ENCODE results near the gene SFPQ. TPM values are rescaled to one million over a fixed set of nuclear protein-coding genes. Genes with fewer than 3 reads are reported as not detected.

The SFPQ gene
- total RNA-seq, 1 donor from 2014 or later = 81.0 TPM

DNA sequence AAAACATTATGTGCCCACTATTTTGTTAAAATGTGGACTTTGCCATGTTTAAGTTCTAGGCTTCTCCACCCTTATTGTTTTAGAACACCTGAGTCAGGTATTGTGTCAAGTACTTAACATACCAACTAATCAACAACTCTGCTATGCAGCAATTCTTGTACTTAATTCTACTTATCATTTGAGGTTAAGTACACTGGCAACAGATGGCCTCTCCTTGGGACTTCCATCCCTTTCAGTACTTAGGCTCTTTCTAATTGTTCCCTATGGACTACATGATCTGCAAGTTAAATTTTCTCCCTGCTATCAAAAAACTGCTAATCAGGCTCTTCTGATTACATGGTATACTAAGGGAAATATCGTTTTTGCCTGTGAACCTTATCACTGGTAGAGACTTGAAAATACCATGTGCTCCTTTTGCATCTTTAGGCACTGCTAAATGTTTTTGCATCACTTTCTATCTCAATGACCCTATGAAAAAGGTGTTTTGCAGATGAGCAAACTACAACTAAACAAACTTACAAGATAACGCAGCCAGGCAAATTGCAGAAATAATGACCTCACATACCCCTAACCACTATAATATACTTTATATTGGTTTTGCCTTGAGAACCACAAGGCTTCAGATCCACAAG is 18.9 kb downstream of the SFPQ start:
- no peaks in the 10 kb centered on the region for H3K27me3 ChIP-seq (ENCODE audit: low read depth)
- intact Hi-C loops (cut with micrococcal nuclease) = no loop called here
- no peak overlapping the region for H3K27ac ChIP-seq (replicated peaks)
- peaks cover 48% of the 10 kb centered on the region for H3K36me3 ChIP-seq
- H3K4me1 ChIP-seq = peaks cover 10% of the 10 kb centered on the region
- no peaks in the 10 kb centered on the region for H3K9me3 ChIP-seq (replicated peaks)
- TF ChIP-seq, protein P1, sequence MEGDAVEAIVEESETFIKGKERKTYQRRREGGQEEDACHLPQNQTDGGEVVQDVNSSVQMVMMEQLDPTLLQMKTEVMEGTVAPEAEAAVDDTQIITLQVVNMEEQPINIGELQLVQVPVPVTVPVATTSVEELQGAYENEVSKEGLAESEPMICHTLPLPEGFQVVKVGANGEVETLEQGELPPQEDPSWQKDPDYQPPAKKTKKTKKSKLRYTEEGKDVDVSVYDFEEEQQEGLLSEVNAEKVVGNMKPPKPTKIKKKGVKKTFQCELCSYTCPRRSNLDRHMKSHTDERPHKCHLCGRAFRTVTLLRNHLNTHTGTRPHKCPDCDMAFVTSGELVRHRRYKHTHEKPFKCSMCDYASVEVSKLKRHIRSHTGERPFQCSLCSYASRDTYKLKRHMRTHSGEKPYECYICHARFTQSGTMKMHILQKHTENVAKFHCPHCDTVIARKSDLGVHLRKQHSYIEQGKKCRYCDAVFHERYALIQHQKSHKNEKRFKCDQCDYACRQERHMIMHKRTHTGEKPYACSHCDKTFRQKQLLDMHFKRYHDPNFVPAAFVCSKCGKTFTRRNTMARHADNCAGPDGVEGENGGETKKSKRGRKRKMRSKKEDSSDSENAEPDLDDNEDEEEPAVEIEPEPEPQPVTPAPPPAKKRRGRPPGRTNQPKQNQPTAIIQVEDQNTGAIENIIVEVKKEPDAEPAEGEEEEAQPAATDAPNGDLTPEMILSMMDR (IDR thresholded peaks at IDR 0.05; ENCODE audit: borderline replicate concordance) = no peak
- no peak overlapping the region for H3K4me3 ChIP-seq
- DNase-seq = no peak

DNA sequence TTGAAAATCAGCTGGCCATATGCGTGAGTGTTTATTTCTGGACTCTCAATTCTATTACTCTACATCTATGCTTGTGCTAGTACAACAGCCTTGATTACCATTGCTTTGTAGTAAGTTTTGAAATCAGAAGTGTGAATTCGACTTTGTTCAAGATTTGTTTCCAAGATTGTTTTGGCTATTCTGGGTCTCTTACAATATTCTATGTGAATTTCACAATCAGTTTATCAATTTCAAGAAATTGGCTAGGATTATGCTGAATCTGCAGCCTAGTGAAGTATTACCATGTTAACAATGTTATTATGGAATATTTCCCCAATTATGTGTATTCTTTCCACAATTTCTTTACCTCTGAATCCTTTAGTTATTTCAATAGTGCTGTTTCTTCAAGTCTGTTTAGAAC is 19.5 kb downstream of the SFPQ start:
- H3K27ac ChIP-seq (replicated peaks) = no peak overlapping the region
- no peak for DNase-seq
- H3K4me1 ChIP-seq = peaks cover 5% of the 10 kb centered on the region
- no peaks in the 10 kb centered on the region for H3K9me3 ChIP-seq (replicated peaks)
- peaks cover 43% of the 10 kb centered on the region for H3K36me3 ChIP-seq
- no peak overlapping the region for H3K4me3 ChIP-seq
- intact Hi-C loops (cut with micrococcal nuclease) = no loop called here
- H3K27me3 ChIP-seq (ENCODE audit: low read depth) = no peaks in the 10 kb centered on the region
- TF ChIP-seq, protein P1 (IDR thresholded peaks at IDR 0.05; ENCODE audit: borderline replicate concordance) = no peak

DNA sequence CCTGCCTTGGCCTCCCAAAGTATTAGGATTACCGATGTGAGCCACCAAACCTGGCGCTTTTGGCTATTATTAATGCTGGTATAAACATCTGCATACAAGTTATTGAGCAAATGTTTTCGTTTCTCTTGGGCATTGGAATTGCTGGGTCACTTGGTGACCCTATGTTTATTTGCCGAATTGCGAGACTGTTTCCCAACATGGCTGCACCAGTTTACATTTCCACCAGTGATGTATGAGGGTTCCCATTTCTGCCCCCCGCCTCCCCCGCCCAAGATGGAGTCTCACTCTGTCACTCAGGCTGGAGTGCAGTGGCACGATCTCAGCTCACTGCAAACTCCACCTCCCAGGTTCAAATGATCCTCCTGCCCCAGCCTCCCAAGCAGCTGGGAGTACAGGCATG is 20.9 kb downstream of the SFPQ start:
- Histone ChIP-seq H3K27me3 (ENCODE audit: low read depth) (no peaks in the 10 kb centered on the region), H3K4me3 (no peak overlapping the region), H3K4me1 (no peaks in the 10 kb centered on the region), H3K36me3 (peaks cover 28% of the 10 kb centered on the region), H3K9me3 (replicated peaks) (no peaks in the 10 kb centered on the region), H3K27ac (replicated peaks) (no peak overlapping the region)
- no peak for DNase-seq
- intact Hi-C loops (cut with micrococcal nuclease) = no loop called here
- TF ChIP-seq, protein P1 (IDR thresholded peaks at IDR 0.05; ENCODE audit: borderline replicate concordance) = no peak

DNA sequence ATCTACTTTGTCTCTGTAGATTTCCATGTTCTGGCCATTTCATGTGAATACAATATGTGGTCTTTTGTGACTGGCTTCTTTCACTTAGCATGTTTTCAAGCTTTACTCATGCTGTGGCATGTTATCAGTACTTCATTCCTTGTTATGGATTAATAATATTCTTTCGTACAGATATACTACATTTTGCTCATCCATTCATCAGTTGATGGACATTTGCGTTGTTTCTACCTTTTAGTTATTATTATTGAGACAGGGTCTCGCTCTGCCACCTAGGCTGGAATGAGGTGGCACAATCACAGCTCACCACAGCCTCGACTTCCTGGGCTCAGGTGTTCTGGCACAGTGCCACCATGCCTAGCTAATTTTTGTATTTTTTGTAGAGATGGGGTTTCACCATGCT is 21.4 kb downstream of the SFPQ start:
- TF ChIP-seq, protein P1 (IDR thresholded peaks at IDR 0.05; ENCODE audit: borderline replicate concordance) = no peak
- no peak overlapping the region for H3K4me3 ChIP-seq
- H3K27me3 ChIP-seq (ENCODE audit: low read depth) = no peaks in the 10 kb centered on the region
- H3K27ac ChIP-seq (replicated peaks) = no peak overlapping the region
- DNase-seq = no peak
- intact Hi-C loops (cut with micrococcal nuclease) = no loop called here
- H3K36me3 ChIP-seq = peaks cover 24% of the 10 kb centered on the region
- H3K9me3 ChIP-seq (replicated peaks) = no peaks in the 10 kb centered on the region
- H3K4me1 ChIP-seq = no peaks in the 10 kb centered on the region

DNA sequence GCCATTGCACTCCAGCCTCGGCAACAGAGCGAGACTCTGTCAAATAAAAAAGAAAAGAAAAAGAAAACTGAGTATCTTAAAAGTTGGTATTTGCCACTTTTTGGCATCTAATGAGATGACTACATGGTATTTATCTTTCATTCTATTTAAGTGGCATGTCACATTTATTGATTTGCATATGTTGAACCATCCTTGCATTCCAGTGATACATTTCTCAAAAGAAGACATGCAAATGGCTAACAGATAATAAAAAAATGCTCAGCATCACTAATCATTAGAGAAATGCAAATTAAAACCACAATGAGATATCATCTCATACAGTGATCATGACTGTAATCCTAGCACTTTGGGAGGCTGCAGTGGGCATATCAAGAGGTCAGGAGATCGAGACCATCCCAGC is 28.1 kb downstream of the SFPQ start:
- no peaks in the 10 kb centered on the region for H3K36me3 ChIP-seq
- TF ChIP-seq, protein P1 (IDR thresholded peaks at IDR 0.05; ENCODE audit: borderline replicate concordance) = no peak
- no peak overlapping the region for H3K27ac ChIP-seq (replicated peaks)
- H3K4me1 ChIP-seq = no peaks in the 10 kb centered on the region
- intact Hi-C loops (cut with micrococcal nuclease) = no loop called here
- no peak for DNase-seq
- peaks cover 16% of the 10 kb centered on the region for H3K9me3 ChIP-seq (replicated peaks)
- H3K27me3 ChIP-seq (ENCODE audit: low read depth) = no peaks in the 10 kb centered on the region
- no peak overlapping the region for H3K4me3 ChIP-seq
